NCI-H1417 (cell line): ENCODE results near the gene KRTAP10-1.
A peak's percentile ranks its signal among the peaks of the same experiment; 100 is the strongest.
"Not testable (repeated sequence)": the region's sequence is repeated elsewhere in the genome, so short reads cannot be mapped to it uniquely, and the experiment has no call there.

Experiments used
- DNase-seq, 3 experiments: peaks; one replicate each; lab custom pipeline; 2025; lab: John Stamatoyannopoulos, UW

KRTAP10-1 gene

GRCh38 chr21:44539991-44540666, at the start of gene KRTAP10-1:
TSS of gene KRTAP10-1 (minus strand) at chr21:44540195. CDS start at chr21:44540150, 45 bp downstream.
- DNase-seq = no peak

GRCh38 chr21:44589094-44589493, 49.1 kb upstream of the KRTAP10-1 start:
- DNase-seq = no peak

- DNase-seq = no peak
Observed at GRCh38 chr21:44585892-44586291, 45.9 kb upstream of the KRTAP10-1 start.

- peak in 2 of 3 experiments; percentile 76 to 95 for DNase-seq
Observed at GRCh38 chr21:44583800-44584147, 43.8 kb upstream of the KRTAP10-1 start.

- peak in 2 of 3 experiments; percentile 76 to 95 for DNase-seq
Observed at GRCh38 chr21:44583089-44583799, 43.2 kb upstream of the KRTAP10-1 start.

- DNase-seq = peak in 1 of 3 experiments; percentile 17
Observed at GRCh38 chr21:44582055-44582454, 42.1 kb upstream of the KRTAP10-1 start.

GRCh38 chr21:44581158-44581557, 41.2 kb upstream of the KRTAP10-1 start:
- no peak for DNase-seq

- not testable (repeated sequence) for DNase-seq
Observed at GRCh38 chr21:44580231-44580821, 40.3 kb upstream of the KRTAP10-1 start, which contains the start of gene KRTAP10-5. TSS of gene KRTAP10-5 (minus strand) at chr21:44580604. CDS start at chr21:44580578, 26 bp downstream.

GRCh38 chr21:44579833-44580144, 39.8 kb upstream of the KRTAP10-1 start:
- DNase-seq = no peak

- DNase-seq = no peak
Observed at GRCh38 chr21:44579056-44579832, 39.2 kb upstream of the KRTAP10-1 start.

GRCh38 chr21:44578371-44579055, 38.5 kb upstream of the KRTAP10-1 start:
- DNase-seq = no peak

- DNase-seq = no peak
Observed at GRCh38 chr21:44576025-44576420, 36.0 kb upstream of the KRTAP10-1 start.

GRCh38 chr21:44575307-44576024, 35.5 kb upstream of the KRTAP10-1 start:
- no peak for DNase-seq

- peak in 2 of 3 experiments; percentile 33 to 59 for DNase-seq
Observed at GRCh38 chr21:44574457-44575306, 34.7 kb upstream of the KRTAP10-1 start.

GRCh38 chr21:44573630-44574456, 33.8 kb upstream of the KRTAP10-1 start, which contains the start of gene KRTAP10-4:
TSS of gene KRTAP10-4 (plus strand) at chr21:44573729. CDS start at chr21:44573759, 30 bp downstream.
- peak in 2 of 3 experiments; percentile 68 to 82 for DNase-seq

GRCh38 chr21:44572959-44573583, 33.1 kb upstream of the KRTAP10-1 start:
- peak in 1 of 3 experiments; percentile 69 for DNase-seq

- DNase-seq = no peak
Observed at GRCh38 chr21:44571844-44572782, 32.1 kb upstream of the KRTAP10-1 start.
